Measurements from ENCODE around the gene DNAI4. TPM values are rescaled to one million over a fixed set of nuclear protein-coding genes. Genes with fewer than 3 reads are reported as not detected.
A peak's percentile ranks its signal among the peaks of the same experiment; 100 is the strongest.

DNAI4 gene
- total and polyA plus RNA-seq, 9 of the 15 experiments (the other 6 are each of a cell fraction or from before 2014, with no cell fraction given), result 0.57 to 4.8 (median 2.6) TPM; not detected in 1

DNA sequence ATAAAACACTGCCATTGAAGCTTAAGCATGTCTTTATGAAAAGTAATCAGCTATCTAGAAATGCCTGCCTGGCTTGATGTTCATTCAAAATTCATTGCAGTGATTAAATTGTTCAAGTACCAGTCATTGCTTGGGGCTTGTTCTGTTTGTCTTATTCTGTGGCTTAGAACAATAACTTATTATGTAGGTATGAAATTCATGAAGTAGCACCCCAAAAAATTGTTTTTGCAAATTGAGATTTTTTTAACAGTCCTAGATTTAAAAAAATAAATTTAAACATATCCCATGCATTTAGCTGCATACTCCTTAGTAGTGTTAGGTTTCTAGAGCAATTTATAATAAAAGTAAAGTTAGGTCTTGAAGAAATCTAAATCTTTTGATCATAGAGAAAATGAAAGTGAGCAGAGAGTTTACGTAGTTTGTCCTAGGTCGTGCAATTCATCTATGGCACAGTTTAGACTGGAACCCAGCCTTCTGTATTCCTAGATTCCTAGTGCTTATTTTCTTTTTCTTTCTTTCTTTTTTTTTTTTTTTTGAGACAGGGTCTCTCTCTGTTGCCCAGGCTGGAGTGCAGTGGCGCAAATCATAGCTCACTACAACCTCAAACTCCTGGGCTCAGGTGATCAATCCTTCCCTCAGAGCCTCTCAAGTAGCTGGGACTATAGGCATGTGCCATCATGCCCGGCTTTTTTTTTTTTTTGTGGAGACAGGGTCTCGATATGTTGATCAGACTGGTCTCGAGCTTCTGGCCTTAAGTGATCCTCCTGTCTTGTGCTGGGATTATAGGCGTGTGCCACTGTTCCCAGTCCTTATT is 9.4 kb upstream of the DNAI4 start (continued):
- TF ChIP-seq AFF1 (IDR thresholded peaks at IDR 0.05; ENCODE audit: low read depth in 1 of 2, partially characterized antibody in 2 of 2), result peak in 1 of 2 experiments; percentile 24
- TF ChIP-seq ERF (CRISPR knock-in tag; IDR thresholded peaks at IDR 0.05), result no peak
- no peak for TF ChIP-seq GTF2F1 (IDR thresholded peaks at IDR 0.05; ENCODE audit: low read depth, low read length)
- no peak for TF ChIP-seq PHTF2 (CRISPR knock-in tag; IDR thresholded peaks at IDR 0.05)
- TF ChIP-seq, protein P1, sequence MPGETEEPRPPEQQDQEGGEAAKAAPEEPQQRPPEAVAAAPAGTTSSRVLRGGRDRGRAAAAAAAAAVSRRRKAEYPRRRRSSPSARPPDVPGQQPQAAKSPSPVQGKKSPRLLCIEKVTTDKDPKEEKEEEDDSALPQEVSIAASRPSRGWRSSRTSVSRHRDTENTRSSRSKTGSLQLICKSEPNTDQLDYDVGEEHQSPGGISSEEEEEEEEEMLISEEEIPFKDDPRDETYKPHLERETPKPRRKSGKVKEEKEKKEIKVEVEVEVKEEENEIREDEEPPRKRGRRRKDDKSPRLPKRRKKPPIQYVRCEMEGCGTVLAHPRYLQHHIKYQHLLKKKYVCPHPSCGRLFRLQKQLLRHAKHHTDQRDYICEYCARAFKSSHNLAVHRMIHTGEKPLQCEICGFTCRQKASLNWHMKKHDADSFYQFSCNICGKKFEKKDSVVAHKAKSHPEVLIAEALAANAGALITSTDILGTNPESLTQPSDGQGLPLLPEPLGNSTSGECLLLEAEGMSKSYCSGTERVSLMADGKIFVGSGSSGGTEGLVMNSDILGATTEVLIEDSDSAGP (CRISPR knock-in tag; IDR thresholded peaks at IDR 0.05), result no peak
- TF ChIP-seq ZNF79 (CRISPR knock-in tag; IDR thresholded peaks at IDR 0.05; ENCODE audit: low read depth), result no peak
- TF ChIP-seq ELF1 (tag; IDR thresholded peaks at IDR 0.05), result no peak
- TF ChIP-seq, protein P2, sequence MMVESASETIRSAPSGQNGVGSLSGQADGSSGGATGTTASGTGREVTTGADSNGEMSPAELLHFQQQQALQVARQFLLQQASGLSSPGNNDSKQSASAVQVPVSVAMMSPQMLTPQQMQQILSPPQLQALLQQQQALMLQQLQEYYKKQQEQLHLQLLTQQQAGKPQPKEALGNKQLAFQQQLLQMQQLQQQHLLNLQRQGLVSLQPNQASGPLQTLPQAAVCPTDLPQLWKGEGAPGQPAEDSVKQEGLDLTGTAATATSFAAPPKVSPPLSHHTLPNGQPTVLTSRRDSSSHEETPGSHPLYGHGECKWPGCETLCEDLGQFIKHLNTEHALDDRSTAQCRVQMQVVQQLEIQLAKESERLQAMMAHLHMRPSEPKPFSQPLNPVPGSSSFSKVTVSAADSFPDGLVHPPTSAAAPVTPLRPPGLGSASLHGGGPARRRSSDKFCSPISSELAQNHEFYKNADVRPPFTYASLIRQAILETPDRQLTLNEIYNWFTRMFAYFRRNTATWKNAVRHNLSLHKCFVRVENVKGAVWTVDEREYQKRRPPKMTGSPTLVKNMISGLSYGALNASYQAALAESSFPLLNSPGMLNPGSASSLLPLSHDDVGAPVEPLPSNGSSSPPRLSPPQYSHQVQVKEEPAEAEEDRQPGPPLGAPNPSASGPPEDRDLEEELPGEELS (CRISPR knock-in tag; IDR thresholded peaks at IDR 0.05; ENCODE audit: borderline replicate concordance), result no peak
- TF ChIP-seq CHD1 (IDR thresholded peaks at IDR 0.05; ENCODE audit: low read length), result no peak
- no peak for TF ChIP-seq ZNF644 (tag; IDR thresholded peaks at IDR 0.05; ENCODE audit: low read depth)
- TF ChIP-seq NFRKB (IDR thresholded peaks at IDR 0.05; ENCODE audit: low read depth), result 0 out of 2 replicates have a peak, but pooled peaks have one; percentile 32
- TF ChIP-seq ZNF134 (CRISPR knock-in tag; conservative IDR thresholded peaks at IDR 0.05), result no peak
- TF ChIP-seq SMARCB1 (IDR thresholded peaks at IDR 0.05; ENCODE audit: insufficient read length, low read depth), result peak; percentile 14
